Fibroblast of skin of abdomen (primary cell): ENCODE data around the gene PLPP6. TPM values are rescaled to one million over a fixed set of nuclear protein-coding genes. Genes with fewer than 3 reads are reported as not detected.
"Not testable (repeated sequence)": the region's sequence is repeated elsewhere in the genome, so short reads cannot be mapped to it uniquely, and the experiment has no call there.

Experiments used
- DNase-seq: peaks from one replicate; pipeline ENCODE4 v3.0.0-alpha.2; 2013
- polyA plus RNA-seq, 2 experiments: library from polyadenylated mRNA; unstranded; fragments of 120-200 nt; gene quantifications; one replicate each; pipeline ENCODE4 v1.2.1, GENCODE V29; 2013; ENCODE audit not compliant: insufficient read length in 2 of 2

PLPP6 gene
- 5.2 TPM for polyA plus RNA-seq (2013, experiment 1 of 2; ENCODE audit: insufficient read length)
- 5.6 TPM for polyA plus RNA-seq (2013, experiment 2 of 2; ENCODE audit: insufficient read length)

DNA sequence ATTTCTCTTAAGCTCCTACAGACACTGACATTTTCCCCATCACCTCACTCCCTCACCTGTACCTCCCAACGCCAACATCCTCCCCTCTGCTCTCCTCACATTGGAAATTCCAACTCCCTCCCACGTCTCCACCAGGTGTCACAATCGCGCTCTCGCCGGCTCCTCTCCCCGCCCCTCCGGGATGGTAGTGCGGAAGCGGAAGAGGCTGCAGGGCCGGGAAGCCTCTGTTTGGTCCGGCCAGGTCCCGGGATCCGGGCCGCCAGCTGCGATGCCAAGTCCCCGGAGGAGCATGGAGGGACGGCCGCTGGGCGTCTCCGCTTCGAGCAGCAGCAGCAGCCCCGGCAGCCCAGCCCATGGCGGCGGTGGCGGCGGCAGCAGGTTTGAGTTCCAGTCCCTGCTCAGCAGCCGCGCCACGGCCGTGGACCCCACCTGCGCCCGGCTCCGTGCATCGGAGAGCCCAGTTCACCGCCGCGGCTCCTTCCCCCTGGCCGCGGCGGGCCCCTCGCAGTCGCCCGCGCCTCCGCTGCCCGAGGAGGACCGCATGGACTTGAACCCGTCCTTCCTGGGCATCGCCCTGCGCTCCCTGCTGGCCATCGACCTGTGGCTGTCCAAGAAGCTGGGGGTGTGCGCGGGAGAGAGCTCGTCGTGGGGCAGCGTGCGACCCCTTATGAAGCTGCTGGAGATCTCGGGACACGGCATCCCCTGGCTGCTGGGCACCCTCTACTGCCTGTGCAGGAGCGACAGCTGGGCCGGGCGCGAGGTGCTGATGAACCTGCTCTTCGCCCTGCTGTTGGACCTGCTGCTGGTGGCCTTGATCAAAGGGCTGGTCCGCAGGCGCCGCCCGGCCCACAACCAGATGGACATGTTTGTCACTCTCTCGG lies at the start of gene PLPP6:
Gene PLPP6, plus strand, starts transcription at position 187 of the 881 bp plus-strand sequence. Its CDS starts 82 bp downstream, at position 269.
- DNase-seq = peak; percentile 73

DNA sequence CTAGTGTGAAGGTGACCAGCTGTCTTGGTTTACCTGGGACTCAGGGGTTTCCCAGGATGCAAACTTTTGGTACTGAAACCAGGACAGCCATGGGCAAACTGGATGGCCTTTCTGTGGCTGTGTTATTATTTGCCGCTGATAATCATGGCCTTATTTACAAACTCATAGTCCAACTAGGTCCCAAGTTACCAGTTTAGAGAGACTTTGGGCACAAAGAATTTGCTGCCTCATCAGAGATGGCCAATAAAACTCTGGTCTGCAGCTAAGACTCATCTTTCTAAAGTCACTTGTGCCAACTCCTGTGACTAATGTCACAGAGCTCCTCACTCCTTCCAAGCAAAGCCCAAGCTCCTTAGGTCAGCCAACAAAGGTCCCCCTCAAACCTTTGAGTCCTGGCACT lies 47.5 kb upstream of the PLPP6 start:
- no peak for DNase-seq

DNA sequence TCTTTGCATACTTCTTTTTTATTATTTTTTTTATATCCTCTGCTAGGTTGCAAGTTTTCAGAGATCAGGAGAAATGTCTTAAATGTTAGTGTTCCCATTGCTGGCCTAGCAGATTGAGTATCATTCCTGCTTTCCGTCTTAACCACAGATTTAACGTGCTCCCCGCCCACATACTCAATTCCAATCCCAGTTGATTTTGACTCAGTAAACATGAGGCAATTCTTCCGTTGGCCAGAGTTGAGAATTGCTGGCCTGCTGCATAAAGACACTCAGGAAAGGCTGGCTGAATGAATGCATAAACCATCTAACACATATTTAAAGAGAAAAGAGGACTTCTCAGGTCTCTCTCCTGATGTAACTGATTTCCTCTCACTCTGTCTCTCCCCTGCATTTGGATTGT lies 46.8 kb upstream of the PLPP6 start:
- DNase-seq = peak; percentile 40

DNA sequence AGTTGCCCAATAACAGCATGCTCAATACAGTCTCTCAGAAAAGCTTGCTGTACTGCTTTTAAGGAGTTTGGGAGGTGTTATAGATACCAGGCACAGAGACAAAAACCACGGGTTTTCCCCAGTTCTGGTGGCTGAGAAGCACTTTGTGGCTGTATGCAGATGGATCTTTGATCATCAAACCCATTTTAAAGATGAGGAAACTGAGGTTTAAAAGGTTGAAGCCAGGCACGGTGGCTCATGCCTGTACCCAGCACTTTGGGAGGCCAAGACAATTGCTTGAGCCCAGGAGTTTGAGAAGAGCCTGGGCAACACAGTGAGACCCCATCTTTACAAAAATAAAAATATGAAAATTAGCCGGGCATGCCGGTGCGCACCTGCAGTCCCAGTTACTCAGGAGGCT lies 46.3 kb upstream of the PLPP6 start:
- no peak for DNase-seq

DNA sequence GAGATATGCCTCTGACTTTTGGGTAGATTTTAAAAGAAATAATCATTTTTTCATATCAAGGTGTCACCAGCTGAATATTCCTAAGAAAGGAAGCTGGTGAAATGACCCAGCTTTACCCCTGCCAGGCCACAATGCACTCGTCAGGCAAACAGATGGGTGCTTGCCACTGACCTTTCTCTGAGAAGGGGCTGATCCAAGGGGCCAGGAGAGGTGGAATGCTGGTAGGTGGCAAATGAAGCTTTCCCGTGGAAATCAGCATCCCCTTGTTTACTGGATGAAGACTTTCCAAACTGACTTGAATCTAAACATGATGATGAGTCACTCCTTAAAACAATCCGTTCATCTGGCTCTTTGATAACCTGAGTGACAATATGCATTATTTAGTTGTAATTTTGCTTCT lies 44.3 kb upstream of the PLPP6 start:
- no peak for DNase-seq

DNA sequence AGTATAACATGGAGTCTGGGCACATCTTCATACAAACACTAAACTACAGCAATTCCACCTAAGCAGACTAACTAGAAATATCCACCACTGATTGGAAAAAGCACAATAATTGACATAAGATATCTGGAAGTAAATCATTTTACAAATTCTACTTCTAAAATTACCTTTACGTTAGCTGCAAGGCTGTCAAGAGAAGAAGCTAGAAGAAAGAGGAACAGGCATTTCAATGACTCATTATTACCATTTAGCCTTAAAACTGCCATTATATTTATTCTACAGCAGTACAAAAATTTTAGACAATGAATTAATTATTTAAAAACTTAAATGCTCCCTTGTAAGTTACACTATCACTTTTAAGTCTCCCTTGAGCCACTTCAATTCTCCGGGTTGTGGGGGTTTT lies 43.4 kb upstream of the PLPP6 start:
- DNase-seq = no peak

DNA sequence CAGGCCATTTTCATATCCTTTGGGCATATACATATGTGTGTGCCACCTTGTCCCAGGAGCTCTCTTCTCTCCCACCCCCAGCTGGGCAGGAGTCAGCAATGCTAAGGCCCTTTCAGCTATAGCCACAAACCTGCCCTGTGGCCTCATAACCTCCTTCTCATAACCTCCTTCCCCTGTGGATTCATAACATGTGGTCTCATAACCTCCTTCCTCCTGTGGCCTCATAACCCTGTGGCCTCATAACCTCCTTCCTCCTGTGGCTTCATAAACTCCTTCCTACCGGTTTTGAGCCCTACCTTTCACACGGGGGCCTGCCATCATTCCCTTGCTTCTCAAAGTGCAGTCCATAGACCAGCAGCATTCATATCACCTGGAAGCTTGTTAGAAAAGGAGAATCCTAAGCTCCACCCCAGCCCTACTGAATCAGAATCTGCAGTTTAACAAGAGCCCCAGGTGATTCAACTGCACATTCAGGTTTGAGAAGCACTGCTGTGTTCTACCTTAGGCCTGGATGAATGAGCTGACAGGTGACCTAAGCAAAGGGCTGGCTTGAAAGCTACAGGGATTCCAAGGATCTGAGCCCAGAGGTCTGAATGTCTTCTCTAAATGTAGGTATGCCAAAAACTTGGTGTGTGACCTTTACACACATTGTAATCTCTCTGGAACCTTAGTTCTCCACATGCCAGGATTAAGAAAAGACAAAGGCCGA lies 41.9 kb upstream of the PLPP6 start:
- no peak for DNase-seq

DNA sequence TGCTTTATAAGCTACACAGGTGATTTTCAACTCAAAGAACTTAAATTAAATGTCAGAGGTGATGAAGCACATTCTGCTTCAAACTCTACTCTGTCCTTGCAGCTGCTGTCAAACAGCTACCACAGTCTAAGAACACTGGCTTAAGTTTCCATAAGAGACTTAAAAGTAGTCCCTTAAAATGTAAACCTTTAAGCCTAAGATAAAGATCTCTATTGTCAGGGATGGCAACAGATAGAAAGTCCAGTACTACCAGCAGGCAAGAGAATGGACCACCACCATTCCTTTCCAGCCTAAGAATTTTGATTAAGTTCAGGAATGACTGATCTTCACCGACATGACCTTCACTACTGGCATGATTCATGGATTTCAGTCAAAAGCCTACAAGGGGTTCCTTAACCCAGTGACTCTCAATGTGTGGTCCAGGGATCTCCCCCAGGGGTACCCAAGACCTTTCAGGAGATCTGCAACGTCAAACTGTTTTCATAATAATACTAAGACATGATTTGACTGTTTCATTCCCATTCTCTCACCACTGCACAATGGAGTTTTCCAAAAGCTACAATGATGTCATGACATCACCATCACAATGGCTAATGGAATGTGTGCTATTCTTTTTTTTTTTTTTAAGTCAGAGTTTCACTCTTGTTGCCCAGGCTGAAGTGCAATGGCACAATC lies 41.1 kb upstream of the PLPP6 start:
- peak; percentile 11 for DNase-seq

DNA sequence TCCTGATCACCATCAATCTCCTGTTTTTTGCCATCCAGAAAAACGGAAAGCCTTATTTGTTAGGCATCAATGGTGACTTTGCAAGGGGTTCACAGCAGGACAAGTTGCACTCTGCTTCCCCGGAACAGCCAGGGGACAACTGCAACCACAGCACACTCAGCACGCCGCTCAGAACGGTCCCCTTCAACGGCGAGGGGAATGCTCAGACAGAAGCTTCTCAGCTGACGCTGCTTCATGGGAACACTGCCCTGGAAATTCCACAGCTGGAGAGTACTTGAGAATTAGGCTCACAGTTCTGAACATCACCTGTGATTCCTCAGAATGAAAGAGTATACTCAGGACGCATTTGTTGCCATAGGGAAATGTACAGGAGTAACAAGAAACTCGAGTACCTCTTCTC lies 40.1 kb upstream of the PLPP6 start:
- no peak for DNase-seq

DNA sequence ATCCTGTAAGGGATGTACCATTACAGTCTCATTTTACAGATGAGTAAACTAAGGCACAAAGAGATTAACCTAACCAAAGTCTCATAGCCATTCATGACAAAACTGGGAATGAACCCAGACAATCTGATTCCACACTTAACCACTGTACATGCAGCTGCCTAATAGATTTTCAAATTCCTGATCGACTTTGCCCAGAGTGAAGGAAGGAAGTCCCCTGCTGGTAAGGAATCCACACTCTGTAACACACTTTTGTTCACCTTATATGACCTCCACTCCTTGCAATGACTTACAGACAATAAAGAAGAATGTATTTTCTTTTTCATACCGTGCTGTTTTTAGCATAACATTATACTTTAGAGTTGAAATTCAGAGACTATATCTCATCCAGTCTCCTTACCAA lies 31.3 kb upstream of the PLPP6 start:
- peak; percentile 9 for DNase-seq

DNA sequence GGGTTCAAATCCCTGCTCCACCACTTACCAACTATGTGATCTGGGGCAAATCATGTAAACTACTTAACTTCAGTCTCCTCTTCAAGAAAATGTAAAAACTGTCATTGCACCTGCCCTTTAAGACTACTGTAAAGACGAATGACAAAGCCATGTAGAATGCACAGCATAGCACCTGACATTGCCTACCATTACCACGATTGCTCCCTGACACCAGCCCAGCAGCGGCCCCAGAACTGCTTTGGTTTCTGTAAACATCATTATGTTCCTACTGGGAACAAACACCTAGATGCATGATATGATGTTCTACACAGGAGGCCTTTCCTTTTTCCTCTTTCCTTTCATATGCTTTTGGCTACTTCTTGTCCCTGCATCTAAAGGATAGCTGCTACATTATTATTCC lies 23.1 kb upstream of the PLPP6 start:
- no peak for DNase-seq

DNA sequence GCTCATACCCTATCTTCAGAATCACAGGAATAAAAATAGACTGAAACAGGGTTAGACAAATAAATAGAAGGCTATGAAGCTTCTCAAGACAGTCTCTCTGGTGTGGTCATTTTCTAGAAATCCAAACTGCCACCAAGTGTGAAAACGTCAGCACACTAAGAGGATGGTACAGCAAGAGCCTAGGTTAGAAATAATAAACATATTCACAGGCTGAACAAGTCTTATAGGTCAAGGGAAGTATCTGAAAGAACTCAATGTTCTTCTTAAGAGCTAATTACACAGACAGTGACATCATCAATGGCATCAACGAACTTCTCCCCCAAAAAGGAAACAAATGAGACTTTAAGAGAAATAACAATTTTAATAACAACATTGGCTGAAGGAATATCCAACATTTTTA lies 22.7 kb upstream of the PLPP6 start:
- DNase-seq = no peak

DNA sequence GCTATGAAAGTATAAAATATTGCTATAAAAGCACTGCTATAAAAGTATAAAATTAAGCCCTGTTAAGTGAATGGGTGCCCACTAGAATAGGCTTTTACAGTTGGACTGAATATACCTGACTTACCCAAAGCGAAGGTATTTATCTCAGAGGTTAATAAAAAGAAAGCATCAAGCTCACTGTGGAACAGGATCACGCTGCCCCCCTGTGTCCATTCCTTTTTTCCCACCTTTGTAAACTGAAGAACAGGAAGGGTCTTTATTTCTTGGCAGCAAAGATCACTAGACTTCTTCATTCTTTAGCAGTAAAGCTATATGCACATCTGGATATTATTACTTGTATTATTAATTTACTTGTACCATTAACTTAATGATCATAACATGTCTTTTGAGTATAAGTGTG lies 22.1 kb upstream of the PLPP6 start:
- no peak for DNase-seq

DNA sequence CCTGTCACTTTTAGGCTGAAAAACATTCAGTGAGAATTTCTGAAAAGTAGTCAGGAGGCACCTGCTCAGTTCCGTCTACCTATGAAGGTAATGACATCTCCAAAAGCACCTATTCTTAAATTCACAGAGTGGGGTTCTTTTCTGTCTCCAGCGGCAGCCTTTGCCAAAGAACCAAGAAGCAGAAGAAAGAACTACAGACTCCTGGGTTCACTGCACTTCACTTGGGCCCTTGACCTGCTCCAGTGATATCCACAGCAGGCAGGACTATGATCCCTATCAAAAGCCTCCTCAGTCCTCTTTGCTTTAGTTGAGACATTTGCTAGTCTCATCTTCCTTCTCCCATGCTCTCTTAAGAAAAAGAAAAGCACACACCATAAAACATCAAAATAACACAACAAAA lies 19.7 kb upstream of the PLPP6 start:
- DNase-seq = no peak

DNA sequence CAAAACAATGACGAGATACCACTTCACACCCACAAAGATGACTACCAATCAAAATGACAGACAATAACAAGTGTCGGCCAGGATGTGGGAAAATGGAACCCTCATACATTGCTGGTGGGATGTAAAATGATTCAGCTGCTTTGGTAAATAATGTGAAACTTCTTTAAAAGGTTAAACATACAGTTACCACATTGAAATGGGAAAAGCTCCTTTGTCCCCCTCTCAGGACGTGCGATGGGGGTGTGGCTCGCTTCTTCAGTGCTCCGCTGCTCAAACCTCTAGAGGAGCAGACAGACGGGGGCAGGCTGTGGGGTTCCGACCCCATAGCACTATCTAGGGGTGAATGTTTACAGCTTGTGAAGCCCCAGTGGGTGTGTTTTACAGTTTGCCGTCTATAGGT lies 8.0 kb upstream of the PLPP6 start:
- no peak for DNase-seq

DNA sequence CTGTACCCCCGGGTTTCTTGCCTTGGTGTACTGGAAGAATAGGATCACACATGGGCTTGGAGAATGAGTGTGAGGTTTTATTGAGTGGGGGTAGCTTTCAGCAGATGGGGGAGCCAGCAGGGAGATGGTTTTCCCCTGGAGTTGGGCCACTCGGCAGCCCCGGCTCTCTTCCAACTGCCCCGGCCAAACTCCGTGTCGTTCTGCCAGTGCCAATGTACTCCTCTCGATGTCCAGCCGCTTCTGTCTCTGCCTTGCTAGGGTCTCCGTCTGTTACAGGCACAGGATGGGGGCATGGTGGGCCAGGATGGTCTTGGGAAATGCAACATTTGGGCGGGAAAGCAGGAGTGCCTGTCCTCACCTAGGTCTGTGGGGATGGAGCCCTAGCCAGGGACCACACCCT lies 7.6 kb upstream of the PLPP6 start:
- DNase-seq = no peak

DNA sequence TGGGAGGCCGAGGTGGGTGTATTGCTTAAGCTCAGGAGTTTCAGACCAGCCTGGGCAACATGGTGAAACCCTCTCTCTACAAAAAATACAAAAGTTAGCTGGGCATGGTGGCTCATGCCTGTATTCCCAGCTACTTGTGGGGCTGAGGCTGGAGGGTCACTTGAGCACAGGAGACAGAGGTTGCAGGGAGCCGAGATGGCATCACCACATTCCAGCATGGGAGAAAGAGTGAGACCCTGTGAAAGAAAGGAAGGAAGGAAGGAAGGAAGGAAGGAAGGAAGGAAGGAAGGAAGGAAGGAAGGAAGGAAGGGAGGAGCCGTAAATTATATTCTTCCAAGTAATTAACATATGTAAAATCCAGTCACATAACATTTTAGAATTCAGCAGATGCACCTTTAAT lies 5.9 kb upstream of the PLPP6 start:
- DNase-seq = not testable (repeated sequence)

DNA sequence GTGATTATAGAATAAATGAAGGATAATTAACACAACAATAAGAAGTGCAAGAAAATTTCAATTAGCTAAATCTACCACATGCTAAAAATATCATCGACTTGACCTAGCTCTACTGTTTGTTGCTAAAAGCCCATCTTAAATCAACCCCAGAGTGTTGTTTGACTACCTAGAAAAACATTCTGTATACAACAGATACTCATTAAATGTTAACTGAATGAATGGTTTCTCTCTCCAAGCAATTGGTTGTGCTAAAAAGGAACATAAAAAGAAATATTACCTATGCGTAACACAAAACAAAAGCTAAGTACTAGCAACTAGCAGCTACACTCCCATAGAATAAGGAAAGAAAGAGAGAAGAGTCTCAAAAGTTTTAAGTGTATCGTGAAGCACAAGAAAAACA lies 5.5 kb upstream of the PLPP6 start:
- DNase-seq = no peak

DNA sequence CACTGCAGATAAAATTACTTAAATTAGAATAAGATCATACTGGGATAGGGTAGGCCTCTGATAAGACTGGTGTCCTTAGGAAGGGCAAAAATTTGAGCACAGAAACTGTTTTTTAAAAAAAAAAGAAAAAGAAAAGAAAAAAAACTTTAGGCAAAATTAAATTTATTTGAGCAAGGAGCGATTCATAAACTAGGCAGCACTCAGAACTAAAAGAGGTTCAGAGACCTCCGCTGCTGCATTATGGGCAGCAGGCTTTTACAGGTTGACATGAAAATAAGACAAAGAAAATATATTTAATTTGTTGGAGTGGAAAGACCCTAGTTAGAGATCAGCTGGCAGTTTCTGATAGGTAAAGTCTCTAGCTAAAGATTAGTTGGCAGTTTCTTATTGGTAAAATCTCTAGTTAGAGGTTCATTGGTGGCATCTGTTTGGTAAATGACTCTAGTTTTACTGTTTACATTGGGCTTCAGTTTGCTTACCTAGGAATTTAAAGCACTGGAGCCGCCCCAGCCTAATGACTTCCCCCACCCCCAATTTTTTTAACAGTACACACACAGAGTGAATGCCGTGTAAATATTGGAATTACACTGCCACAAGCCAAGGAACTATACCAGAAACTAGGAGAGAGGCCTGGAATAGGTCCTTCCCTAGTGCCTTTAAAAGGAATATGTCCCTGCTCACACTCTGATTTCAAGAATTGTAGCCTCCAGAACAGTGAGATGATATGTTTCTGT lies 4.5 kb upstream of the PLPP6 start:
- no peak for DNase-seq

DNA sequence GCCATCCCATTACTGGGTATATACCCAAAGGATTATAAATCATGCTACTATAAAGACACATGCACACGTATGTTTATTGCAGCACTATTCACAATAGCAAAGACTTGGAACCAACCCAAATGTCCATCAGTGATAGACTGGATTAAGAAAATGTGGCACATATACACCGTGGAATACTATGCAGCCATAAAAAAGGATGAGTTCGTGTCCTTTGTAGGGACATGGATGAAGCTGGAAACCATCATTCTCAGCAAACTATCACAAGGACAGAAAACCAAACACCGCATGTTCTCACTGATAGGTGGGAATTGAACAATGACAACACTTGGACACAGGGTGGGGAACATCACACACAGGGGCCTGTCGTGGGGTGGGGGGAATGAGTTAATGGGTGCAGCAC lies 1.4 kb upstream of the PLPP6 start:
- not testable (repeated sequence) for DNase-seq

DNA sequence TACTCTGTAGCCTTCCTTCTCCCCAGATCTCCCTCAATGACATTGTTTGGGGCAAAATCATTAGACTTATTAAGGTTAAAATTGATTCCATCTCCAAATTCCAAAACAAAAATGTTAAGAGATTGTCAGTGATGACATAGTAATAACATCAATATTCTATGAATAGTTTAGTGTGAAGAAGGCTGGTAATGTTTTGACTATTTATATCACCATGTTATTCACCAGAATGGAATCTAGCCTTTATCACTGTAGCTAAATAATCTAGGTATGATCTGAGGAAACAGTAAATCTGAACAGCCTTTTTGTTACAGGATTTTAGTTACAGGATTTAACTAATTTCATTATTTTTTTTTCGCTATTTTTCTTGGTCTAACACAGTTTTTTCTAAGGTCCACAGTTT lies 929 bp upstream of the PLPP6 start:
- peak; percentile 33 for DNase-seq

DNA sequence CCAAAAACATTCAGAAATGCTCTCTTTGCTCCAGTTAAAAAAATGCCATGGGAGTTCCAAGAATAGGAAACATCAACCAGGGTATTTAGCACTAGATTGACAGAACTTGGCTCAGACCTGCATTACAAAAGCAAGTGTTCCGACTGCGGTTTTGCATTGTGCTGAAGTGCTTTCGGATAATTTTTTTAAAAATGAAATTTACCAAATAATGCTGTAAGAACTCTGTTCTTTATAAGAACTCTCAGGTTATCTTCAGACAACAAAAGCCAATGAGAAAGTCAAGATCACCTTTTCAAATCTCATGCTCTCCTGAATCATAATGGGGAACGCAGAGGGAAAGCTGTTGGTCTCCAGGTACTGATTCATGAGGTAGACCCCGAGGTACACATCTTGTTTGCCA lies 483 bp upstream of the PLPP6 start:
- DNase-seq = no peak
